Non-pigmented ciliary epithelial cell (primary cell): Measurements from ENCODE around the gene MAP3K4.
A peak's percentile ranks its signal among the peaks of the same experiment; 100 is the strongest.

Source experiments
- DNase-seq: peaks from one replicate; pipeline ENCODE4 v3.0.0-alpha.2; 2010; ENCODE audit warnings: low read depth

The MAP3K4 gene

DNA sequence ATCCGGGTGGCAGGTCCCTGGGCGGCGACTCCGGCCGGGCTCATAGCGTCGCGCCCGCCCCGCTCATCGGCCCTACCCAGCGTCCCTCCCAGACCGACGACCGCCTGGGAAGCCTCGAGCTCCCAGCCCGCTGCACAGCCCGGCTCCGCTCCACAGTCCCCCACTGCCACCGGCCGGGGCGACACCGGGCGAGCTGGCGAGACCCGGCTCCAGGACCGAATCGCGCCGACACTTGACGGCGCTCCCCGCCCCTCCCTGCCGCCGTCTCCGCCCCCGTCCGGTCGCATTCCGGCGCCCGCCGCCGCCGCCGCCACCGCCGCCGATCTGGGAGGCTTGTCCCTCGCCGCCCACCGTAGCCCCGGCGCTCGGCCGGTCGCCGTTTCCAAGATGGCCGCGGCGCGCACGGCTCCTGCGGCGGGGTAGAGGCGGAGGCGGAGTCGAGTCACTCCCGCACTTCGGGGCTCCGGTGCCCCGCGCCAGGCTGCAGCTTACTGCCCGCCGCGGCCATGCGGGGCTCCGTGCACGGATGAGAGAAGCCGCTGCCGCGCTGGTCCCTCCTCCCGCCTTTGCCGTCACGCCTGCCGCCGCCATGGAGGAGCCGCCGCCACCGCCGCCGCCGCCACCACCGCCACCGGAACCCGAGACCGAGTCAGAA is at the start of gene MAP3K4:
Gene MAP3K4 (plus strand): TSS at position 364 of the 655 bp plus-strand sequence. CDS start 163 bp downstream, at position 527.
- no peak for DNase-seq

DNA sequence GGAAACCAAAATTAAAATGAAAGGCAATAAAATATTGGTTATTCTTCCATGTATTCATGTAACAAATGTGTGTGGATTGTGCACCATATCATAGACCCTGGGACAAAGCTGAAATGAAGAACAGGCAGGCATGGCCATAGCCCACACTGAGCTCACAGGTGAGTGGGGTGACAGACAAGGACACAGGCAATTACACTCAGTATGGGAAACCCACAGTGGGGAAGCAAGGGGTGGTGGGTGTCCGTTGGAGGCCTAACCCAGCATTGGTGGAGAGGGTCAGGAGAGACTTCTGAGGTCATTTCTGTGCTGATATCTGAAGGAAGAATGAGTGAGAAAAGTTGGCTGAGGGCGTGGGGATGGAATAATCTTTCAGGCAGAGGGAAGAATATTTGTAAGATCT is 47.6 kb upstream of the MAP3K4 start:
- DNase-seq = no peak

- DNase-seq = no peak
Observed at GRCh38 chr6:160945516-160946177, 45.9 kb upstream of the MAP3K4 start.

GRCh38 chr6:160949531-160949930 is 42.0 kb upstream of the MAP3K4 start:
- no peak for DNase-seq

DNA sequence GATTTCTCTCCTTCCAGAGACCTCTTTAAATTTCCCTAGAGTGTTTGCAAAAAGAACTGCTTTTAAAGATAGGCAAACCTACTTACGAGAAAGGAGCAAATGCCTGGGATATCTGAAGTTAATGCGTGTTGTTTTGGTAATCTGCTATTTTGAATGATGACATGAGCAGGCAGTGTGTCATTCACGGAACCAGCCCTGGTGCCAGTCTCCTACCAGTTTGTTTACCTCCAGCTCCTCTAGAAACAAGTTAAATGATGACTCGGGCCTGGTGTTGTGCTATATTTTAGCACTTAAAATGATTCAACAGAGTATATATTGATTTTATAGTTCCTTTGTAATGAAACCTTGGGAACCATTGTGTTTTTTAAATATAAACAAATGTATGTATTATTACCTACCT is 41.1 kb upstream of the MAP3K4 start:
- no peak for DNase-seq

DNA sequence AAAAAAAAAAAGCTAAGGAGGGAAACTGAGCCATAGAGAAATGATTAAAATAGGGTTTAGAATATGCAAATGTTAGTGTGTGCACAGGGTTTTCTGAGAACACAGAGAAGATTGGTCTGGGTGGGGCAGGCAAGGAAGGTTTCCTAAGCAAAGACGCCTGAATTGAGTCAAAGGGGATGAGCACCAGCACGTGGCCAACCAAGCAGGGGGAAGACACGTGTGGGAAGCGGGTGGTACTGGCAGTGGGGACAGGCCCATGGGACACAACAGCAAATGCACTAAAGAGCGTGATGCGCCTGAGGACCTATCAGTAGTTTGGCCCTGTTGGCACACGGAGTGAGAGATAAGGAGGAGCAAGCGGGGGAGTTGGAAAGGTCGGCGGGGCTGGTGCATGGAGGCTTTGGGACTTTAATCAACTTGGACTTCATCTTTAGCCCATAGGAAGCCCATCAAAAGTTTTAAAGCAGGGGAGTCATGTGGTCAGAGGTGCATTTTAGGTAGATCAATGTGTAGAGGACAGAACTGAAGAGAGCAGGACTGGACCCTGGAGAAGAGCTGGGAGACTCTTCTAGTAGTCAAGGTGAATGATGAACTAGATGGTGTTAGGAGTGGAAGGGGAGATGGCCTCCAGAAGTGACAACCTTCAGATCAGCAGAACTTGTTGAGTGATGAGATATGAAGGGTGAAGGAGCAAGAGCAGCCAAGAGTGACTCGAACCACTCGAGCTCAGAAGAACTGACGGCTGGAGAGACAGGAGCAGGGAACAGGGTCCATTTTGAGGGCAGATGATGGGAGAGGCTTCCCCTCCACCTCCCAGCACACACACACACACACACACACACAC is 40.2 kb upstream of the MAP3K4 start:
- no peak for DNase-seq

GRCh38 chr6:160952633-160953281 is 38.8 kb upstream of the MAP3K4 start:
- DNase-seq = no peak

DNA sequence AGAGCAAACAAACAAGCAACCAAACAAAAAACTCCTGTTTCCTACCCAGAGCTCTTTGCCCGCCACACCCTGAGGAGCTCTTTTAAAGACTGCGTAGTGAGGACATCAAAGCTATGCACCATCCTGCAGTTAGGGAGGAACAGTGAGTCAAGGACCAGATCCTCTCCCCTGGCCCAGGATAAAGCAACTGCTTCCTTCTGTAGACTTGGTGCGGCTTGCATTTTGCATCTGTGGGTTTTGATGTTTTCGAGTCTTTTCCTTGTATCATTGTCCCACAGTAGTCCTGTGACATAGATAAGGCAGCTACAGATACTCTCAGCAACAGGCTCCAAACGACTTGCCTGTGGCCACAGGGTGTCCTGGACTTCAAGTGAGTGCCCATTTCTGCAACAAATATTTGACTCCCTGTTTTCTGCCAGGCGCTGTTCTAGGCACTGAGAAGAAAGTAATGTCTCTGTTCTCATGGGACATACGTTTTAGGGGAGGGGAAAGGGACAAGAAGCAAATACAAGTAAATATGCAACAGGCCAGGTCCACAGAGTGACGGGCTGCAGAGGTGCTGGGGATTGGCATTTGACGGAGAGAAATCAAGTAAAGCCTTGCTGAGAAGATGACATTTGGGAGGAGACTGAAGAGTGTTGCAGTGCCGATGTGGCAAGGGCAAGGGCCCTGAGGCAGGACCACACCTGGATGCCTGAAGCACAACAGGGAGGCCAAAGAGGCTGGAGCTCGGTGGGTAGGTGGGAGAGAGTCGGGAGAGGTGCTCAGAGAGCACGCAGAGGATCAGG is 35.9 kb upstream of the MAP3K4 start:
- DNase-seq = no peak

- DNase-seq = no peak
Observed at GRCh38 chr6:160956300-160957035, 35.1 kb upstream of the MAP3K4 start.

GRCh38 chr6:160959726-160960435 is 31.7 kb upstream of the MAP3K4 start:
- no peak for DNase-seq

GRCh38 chr6:160960839-160961238 is 30.7 kb upstream of the MAP3K4 start:
- no peak for DNase-seq

GRCh38 chr6:160962835-160963623 is 28.5 kb upstream of the MAP3K4 start:
- no peak for DNase-seq

- DNase-seq = no peak
Observed at GRCh38 chr6:160963651-160964050, 27.9 kb upstream of the MAP3K4 start.

DNA sequence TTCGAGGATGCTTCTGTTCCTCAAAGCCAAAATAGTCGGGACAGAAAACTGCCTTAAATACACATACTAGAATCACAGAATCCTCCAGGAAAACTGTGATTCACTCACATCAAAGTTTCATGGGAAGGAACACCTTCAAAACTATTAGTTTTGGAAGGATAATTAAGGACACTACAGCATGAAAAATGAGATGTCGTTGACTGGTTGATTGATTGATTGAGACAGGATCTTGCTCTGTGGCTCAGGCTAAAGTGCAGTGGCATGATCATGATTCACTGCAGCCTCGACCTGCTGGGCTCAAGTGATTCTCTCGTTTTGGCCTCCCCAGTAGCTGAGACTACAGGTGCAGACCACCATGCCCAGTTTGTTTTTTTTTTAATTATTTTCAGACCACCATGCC is 25.7 kb upstream of the MAP3K4 start:
- no peak for DNase-seq

DNA sequence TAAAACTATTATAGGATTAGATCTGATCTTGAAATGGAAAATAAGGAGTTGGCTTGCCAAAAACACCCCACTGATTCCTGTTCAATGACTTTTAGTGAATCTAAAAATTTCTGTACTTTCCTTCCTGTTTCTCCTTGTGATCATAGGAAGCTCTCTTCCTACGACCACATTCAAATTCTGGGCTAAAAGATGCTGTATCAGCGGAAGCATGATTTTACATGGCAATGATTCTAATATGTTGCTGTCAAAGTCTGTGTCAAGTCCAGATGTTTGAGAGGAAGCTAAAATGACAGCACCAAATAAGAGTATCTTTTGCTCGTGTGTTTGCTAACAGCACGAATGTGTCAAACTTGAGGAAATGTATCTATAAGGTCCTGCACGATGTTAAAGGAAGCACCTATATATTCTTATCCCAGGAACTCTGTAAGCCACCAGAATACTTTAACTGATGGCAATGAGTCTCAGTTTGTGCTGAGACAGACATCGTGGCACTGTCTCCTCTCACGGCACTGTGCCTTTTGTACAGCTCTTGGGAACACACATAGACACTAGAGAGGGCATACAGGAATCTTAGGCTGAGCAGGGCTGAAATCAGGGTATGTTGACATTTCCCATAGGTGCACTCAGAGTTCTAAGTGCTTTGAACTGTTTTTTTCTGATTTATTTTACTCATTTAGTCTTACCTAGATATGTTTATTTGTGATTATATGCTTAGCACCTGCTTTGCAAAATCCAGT is 24.9 kb upstream of the MAP3K4 start:
- DNase-seq = no peak

GRCh38 chr6:160967351-160967750 is 24.2 kb upstream of the MAP3K4 start:
- DNase-seq = no peak

DNA sequence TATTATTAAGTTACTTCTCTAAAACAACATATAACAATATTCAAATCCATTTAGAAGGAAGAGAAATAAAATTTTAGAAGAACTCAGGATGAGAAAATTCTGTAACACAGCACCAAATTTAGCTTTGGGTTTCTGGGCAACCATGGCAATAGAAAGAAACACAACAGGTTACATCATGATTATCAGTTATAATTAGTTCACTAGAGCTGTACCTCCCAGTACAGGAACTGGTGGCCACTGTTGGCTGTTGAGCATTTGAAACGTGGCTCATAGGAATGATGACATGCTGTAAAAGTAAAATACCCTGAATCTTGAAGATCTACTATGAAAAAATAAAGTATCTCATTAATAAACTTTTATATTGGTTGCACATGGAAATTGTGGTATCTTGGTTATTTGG is 23.7 kb upstream of the MAP3K4 start:
- no peak for DNase-seq

DNA sequence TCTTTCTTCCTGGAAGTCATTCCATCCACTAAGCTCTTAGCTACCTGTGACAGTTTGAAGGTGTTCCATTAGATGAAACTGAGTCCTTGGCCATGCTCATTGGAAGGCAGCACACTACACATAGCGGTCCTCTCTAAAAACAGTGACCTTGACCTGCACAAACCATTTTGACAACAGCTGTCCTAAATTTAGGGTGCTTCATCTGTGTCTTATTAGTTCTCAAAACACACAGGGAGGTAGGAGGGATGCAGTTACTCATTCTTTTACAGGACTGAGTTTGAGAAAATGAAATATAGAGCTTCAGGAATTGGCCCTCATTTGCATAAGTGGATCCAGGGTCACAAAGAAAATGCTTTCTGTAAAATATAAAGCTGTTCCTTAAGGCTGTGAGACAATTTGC is 20.4 kb upstream of the MAP3K4 start:
- DNase-seq = no peak

DNA sequence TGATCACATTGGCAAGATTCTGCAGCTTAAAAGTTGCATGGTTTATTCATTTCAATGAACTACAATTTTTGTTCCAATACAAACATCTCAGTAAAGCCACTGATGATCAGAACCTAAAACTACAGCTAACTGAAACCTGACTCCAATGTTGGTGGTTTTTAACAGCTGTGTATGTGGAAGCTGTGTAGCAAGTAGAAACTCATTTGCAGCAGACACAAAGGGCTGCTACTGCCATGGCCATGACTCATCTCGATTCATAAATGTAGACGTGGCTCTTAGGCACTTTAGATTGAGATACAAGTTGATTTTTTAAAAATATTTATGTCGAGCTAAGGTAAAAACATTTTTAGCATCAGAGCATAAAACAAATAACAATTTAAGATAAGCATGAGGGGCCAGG is 19.5 kb upstream of the MAP3K4 start:
- peak; percentile 86 for DNase-seq
